ENCODE results near the gene CAPN10.

- TF ChIP-seq EZH2 (IDR thresholded peaks at IDR 0.05; ENCODE audit: insufficient read depth, poor library complexity, severe bottlenecking) (no peak), EZH2phosphoT487 (IDR thresholded peaks at IDR 0.05; ENCODE audit: insufficient read depth, low read depth) (no peak)
These were observed 43.6 kb downstream of the CAPN10 start for GRCh38 chr2:240629968-240630770.

Measured in GM23248 (cell line).